PC-9 (cell line): Measurements from ENCODE around the gene EFCAB13. TPM values are rescaled to one million over a fixed set of nuclear protein-coding genes. Genes with fewer than 3 reads are reported as not detected.

Experiments used
- BruUV-seq: library from RNA; stranded (reverse); fragments of 400-500 nt; replicated peaks from 2 replicates; lab custom pipeline; 2021; lab: Mats Ljungman, UMichigan
- CTCF ChIA-PET: fragments of 300-600 bp; sonication (Branson Sonifier 250); formaldehyde crosslinking; loops from one replicate; lab custom pipeline; 2022; ENCODE audit warnings: antibody characterized with exemption; lab: Charles Lee
- POLR2A ChIA-PET: fragments of 300-600 bp; sonication (Branson Sonifier 250); formaldehyde crosslinking; loops from one replicate; lab custom pipeline; 2022; ENCODE audit warnings: antibody characterized with exemption; ENCODE audit not compliant: unreplicated experiment; lab: Charles Lee
- DNase-seq, 2 experiments: peaks; one replicate each; pipeline versions ENCODE4 v3.0.0 to v3.0.0-alpha.2; 2015 to 2022; ENCODE audit warnings: mixed read lengths in 1 of 2
- H2AFZ ChIP-seq: fragments of 200-600 bp; sonication (generic); 2 replicates; pipeline ENCODE4 v1.8.1; 2017; ENCODE audit warnings: antibody characterized with exemption
- H3F3A ChIP-seq: fragments of 200-600 bp; sonication (generic); 2 replicates; pipeline ENCODE4 v1.8.1; 2017; ENCODE audit warnings: antibody characterized with exemption, mild to moderate bottlenecking, low read depth; ENCODE audit not compliant: insufficient read depth
- H3K27ac ChIP-seq: fragments of 200-600 bp; sonication (generic); 2 replicates; pipeline ENCODE4 v1.6.1; 2016; ENCODE audit warnings: mixed run types
- H3K27me3 ChIP-seq: fragments of 200-600 bp; sonication (generic); 2 replicates; pipeline ENCODE4 v1.6.1; 2016; ENCODE audit warnings: low read depth, mixed run types; ENCODE audit not compliant: insufficient read depth
- H3K36me3 ChIP-seq: fragments of 200-600 bp; sonication (generic); 2 replicates; pipeline ENCODE4 v1.6.1; 2016; ENCODE audit warnings: low read depth, mixed run types
- H3K4me1 ChIP-seq: fragments of 200-600 bp; sonication (generic); replicated peaks from 2 replicates; pipeline ENCODE4 v1.6.1; 2016; ENCODE audit warnings: mixed run types; ENCODE audit not compliant: insufficient read depth
- H3K4me2 ChIP-seq: fragments of 200-600 bp; sonication (generic); 2 replicates; pipeline ENCODE4 v1.6.1; 2017; ENCODE audit warnings: mixed run types
- H3K4me3 ChIP-seq: fragments of 200-600 bp; sonication (generic); 2 replicates; pipeline ENCODE4 v1.6.1; 2016; ENCODE audit warnings: mixed run types
- H3K79me2 ChIP-seq: fragments of 200-600 bp; sonication (generic); 2 replicates; pipeline ENCODE4 v1.6.1; 2017; ENCODE audit warnings: low read depth, mixed run types
- H3K9me2 ChIP-seq: fragments of 200-600 bp; sonication (generic); 2 replicates; pipeline ENCODE4 v1.8.1; 2017; ENCODE audit warnings: mild to moderate bottlenecking; ENCODE audit not compliant: insufficient read depth
- H3K9me3 ChIP-seq: fragments of 200-600 bp; sonication (generic); 2 replicates; pipeline ENCODE4 v1.8.1; 2016; ENCODE audit warnings: low read depth; ENCODE audit not compliant: insufficient read depth
- H4K20me1 ChIP-seq: fragments of 200-600 bp; sonication (generic); 2 replicates; pipeline ENCODE4 v1.8.1; 2017; ENCODE audit not compliant: insufficient read depth
- CTCF ChIP-seq: fragments of 200-600 bp; sonication (generic); conservative IDR thresholded peaks from 2 replicates; pipeline ENCODE4 v1.6.1; 2017; ENCODE audit warnings: mixed run types, antibody characterized with exemption, mild to moderate bottlenecking, moderate library complexity
- EZH2 ChIP-seq: fragments of 200-600 bp; sonication (generic); IDR thresholded peaks from 2 replicates; pipeline ENCODE4 v1.8.0; 2017; ENCODE audit warnings: antibody characterized with exemption, low read depth
- intact Hi-C: fragments of 100-400 bp; cut with micrococcal nuclease; formaldehyde crosslinking; loops from one replicate; pipeline ENCODE4 v1.10.0; 2022; ENCODE audit not compliant: unreplicated experiment
- total RNA-seq: library from RNA; stranded (reverse); gene quantifications from 2 replicates; pipeline ENCODE4 v1.2.3, GENCODE V29; 2021

The EFCAB13 gene
- total RNA-seq, 1 experiment from 2014 or later = 3.3 TPM

DNA sequence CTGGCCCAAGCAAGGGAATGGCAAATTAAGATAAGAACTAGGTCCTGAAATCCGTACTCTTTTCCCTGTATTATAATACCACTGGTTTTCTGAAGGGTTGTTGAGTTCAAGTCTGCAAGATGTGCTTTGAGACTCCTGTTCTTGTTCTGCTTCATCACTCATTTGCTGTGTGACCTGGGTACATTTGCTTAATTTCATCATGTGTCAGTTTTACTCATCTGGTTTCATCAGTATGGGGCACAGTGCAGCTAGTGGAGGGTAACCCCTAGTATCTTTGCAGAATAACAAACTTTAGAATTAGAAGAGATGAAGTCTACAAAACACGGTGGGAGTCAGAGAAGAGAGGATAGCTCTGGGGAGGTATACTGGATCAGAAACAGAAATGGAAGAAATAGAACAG, 21.9 kb upstream of the EFCAB13 start:
- Histone ChIP-seq H3K9me3 (0 out of 2 replicates have a peak, but pooled peaks cover 16% of the 10 kb centered on the region), H3K4me1 (peaks cover 42% of the 10 kb centered on the region), H3K4me3 (no peak overlapping the region), H4K20me1 (no peaks in the 10 kb centered on the region), H3K36me3 (0 out of 2 replicates have a peak, but pooled peaks cover 7% of the 10 kb centered on the region), H2AFZ (no peak overlapping the region), H3K9me2 (no peaks in the 10 kb centered on the region), H3F3A (peaks cover 24% of the 10 kb centered on the region), H3K27me3 (no peaks in the 10 kb centered on the region), H3K27ac (no peak overlapping the region), H3K79me2 (no peaks in the 10 kb centered on the region), H3K4me2 (no peak overlapping the region)
- BruUV-seq = no TSS peak
- TF ChIP-seq EZH2 (no peak), CTCF (no peak)
- CTCF ChIA-PET = no interaction called here
- DNase-seq = no peak
- POLR2A ChIA-PET = interaction anchor here (0.7 kb wide), 1 partner anchor 27 kb away, joined by 4 read pairs; no protein-coding TSS in a partner anchor
- intact Hi-C loops = no loop called here

- Histone ChIP-seq H3K4me2 (peak overlapping the region; percentile 47; the same call in 1 of the 2 replicates), H3K4me1 (peaks cover 47% of the 10 kb centered on the region), H3K27ac (peak overlapping the region; percentile 88), H3K27me3 (no peaks in the 10 kb centered on the region), H2AFZ (no peak overlapping the region), H4K20me1 (no peaks in the 10 kb centered on the region), H3K9me2 (no peaks in the 10 kb centered on the region), H3K79me2 (no peaks in the 10 kb centered on the region), H3K4me3 (no peak overlapping the region), H3F3A (peaks cover 30% of the 10 kb centered on the region), H3K36me3 (0 out of 2 replicates have a peak, but pooled peaks cover 7% of the 10 kb centered on the region), H3K9me3 (0 out of 2 replicates have a peak, but pooled peaks cover 16% of the 10 kb centered on the region)
- DNase-seq = no peak
- TF ChIP-seq CTCF = no peak
- no peak for TF ChIP-seq EZH2
- intact Hi-C loops = loop anchor here (2.0 kb wide), 1 partner anchor 73 kb away; no protein-coding TSS in a partner anchor
- BruUV-seq = no TSS peak
- ChIA-PET CTCF (no interaction called here), POLR2A (no interaction called here)
Observed at GRCh38 chr17:47304186-47304585, 19.6 kb upstream of the EFCAB13 start.

DNA sequence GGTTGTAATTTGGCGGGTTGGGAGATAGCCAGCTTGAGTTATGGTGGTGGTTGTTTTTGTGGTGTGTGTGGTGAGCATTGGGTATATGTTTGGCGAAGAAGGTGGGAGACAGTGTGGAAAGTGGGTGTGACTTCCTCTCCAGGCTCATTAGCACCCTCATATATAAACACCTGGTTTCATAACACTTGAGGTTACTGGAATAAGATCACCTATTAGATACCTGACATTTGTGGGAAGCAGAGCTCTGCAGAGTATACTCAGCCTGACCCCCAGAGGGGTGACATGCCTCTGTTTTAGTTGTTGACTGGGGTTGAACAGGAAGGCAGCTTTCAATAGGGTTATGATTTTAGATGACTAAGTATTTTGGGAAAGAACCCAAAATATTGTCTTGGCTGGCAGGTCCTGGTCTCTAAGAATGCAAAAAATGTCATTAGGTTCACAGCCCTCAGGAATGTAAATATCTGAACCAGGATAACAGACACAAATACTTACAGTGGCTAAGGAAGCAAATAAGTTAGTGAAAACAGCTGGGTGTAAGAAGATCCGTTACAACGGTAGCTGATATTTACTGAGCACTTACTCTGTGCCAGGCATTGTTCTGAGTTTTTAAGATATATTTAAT, 18.3 kb upstream of the EFCAB13 start:
- Histone ChIP-seq H3K4me2 (peak overlapping the region; percentile 47), H3K4me3 (no peak overlapping the region), H3F3A (peaks cover 30% of the 10 kb centered on the region), H3K36me3 (0 out of 2 replicates have a peak, but pooled peaks cover 7% of the 10 kb centered on the region), H3K79me2 (no peaks in the 10 kb centered on the region), H3K27me3 (no peaks in the 10 kb centered on the region), H3K9me2 (no peaks in the 10 kb centered on the region), H3K27ac (peak overlapping the region; percentile 88), H3K4me1 (peaks cover 55% of the 10 kb centered on the region), H4K20me1 (no peaks in the 10 kb centered on the region), H2AFZ (no peak overlapping the region), H3K9me3 (0 out of 2 replicates have a peak, but pooled peaks cover 16% of the 10 kb centered on the region)
- POLR2A ChIA-PET = interaction anchor here (0.6 to 1.0 kb wide), 3 partner anchors 10 to 344 kb away, joined by 3 to 11 read pairs (median 7); partner anchors contain the start of gene KPNB1
- intact Hi-C loops = loop anchor here (1.0 to 2.0 kb wide), 3 partner anchors 26 to 75 kb away; no protein-coding TSS in a partner anchor
- TF ChIP-seq EZH2 (no peak), CTCF (no peak)
- CTCF ChIA-PET = interaction anchor here (0.5 to 1.5 kb wide), 2 partner anchors 10 to 30 kb away, joined by 3 to 4 read pairs; no protein-coding TSS in a partner anchor
- BruUV-seq = no TSS peak
- DNase-seq = peak; percentile 77 to 100
